H9 (cell line): ENCODE results near the gene ETV6. TPM values are rescaled to one million over a fixed set of nuclear protein-coding genes. Genes with fewer than 3 reads are reported as not detected.

ENCODE experiments used
- DNase-seq: peaks from one replicate; pipeline ENCODE4 v3.0.0-alpha.2; 2017
- H2AFZ ChIP-seq: one replicate; pipeline ENCODE4 v1.6.1; 2013; ENCODE audit warnings: mild to moderate bottlenecking, low read length, control low read depth, moderate library complexity
- H2AK5ac ChIP-seq: 2 replicates; pipeline ENCODE4 v1.6.1; 2013; ENCODE audit warnings: low read length, control low read depth, mixed read lengths; ENCODE audit not compliant: insufficient read length
- H2BK120ac ChIP-seq: one replicate; pipeline ENCODE4 v1.6.1; 2013; ENCODE audit warnings: low read depth, mild to moderate bottlenecking, low read length, control low read depth, inconsistent platforms; ENCODE audit not compliant: poor library complexity, severe bottlenecking
- H2BK12ac ChIP-seq: 2 replicates; pipeline ENCODE4 v1.6.1; 2013; ENCODE audit warnings: low read length, control low read depth, mixed read lengths, low read depth; ENCODE audit not compliant: insufficient read length
- H2BK15ac ChIP-seq: 2 replicates; pipeline ENCODE4 v1.6.1; 2013; ENCODE audit warnings: low read depth, low read length, control low read depth
- H2BK20ac ChIP-seq: one replicate; pipeline ENCODE4 v1.6.1; 2013; ENCODE audit warnings: low read depth, mild to moderate bottlenecking, low read length, control low read depth, inconsistent platforms; ENCODE audit not compliant: poor library complexity, severe bottlenecking
- H2BK5ac ChIP-seq: 2 replicates; pipeline ENCODE4 v1.6.1; 2013; ENCODE audit warnings: low read length, control low read depth, mixed read lengths; ENCODE audit not compliant: insufficient read length
- H3K14ac ChIP-seq: 2 replicates; pipeline ENCODE4 v1.6.1; 2013; ENCODE audit warnings: low read length, control low read depth; ENCODE audit not compliant: insufficient read depth
- H3K18ac ChIP-seq: 2 replicates; pipeline ENCODE4 v1.6.1; 2013; ENCODE audit warnings: low read depth, mild to moderate bottlenecking, mixed read lengths, low read length, control low read depth; ENCODE audit not compliant: insufficient read length
- H3K23ac ChIP-seq: 2 replicates; pipeline ENCODE4 v1.6.1; 2013; ENCODE audit warnings: low read length, control low read depth, mixed read lengths, low read depth; ENCODE audit not compliant: insufficient read length
- H3K23me2 ChIP-seq: 2 replicates; pipeline ENCODE4 v1.6.1; 2013; ENCODE audit warnings: low read depth, mild to moderate bottlenecking, mixed read lengths, low read length, control low read depth; ENCODE audit not compliant: insufficient read length, poor library complexity, severe bottlenecking
- H3K27ac ChIP-seq: 2 replicates; pipeline ENCODE4 v1.5.1; 2013; ENCODE audit warnings: low read length, control low read depth, mixed read lengths, low read depth; ENCODE audit not compliant: insufficient read length
- H3K27me3 ChIP-seq: 2 replicates; pipeline ENCODE4 v1.6.1; 2013; ENCODE audit warnings: low read length, control low read depth, inconsistent platforms; ENCODE audit not compliant: insufficient read depth
- H3K4ac ChIP-seq: 2 replicates; pipeline ENCODE4 v1.6.1; 2013; ENCODE audit warnings: low read depth, mild to moderate bottlenecking, control low read depth, inconsistent platforms, low read length, moderate library complexity
- H3K4me1 ChIP-seq: 2 replicates; pipeline ENCODE4 v1.6.1; 2013; ENCODE audit warnings: low read length, control low read depth, inconsistent platforms; ENCODE audit not compliant: insufficient read depth
- H3K4me2 ChIP-seq: 2 replicates; pipeline ENCODE4 v1.6.1; 2013; ENCODE audit warnings: low read length, control low read depth, mixed read lengths; ENCODE audit not compliant: insufficient read length, insufficient read depth
- H3K56ac ChIP-seq: 2 replicates; pipeline ENCODE4 v1.6.1; 2013; ENCODE audit warnings: low read depth, mild to moderate bottlenecking, mixed read lengths, low read length, control low read depth; ENCODE audit not compliant: insufficient read length
- H3K79me1 ChIP-seq: 2 replicates; pipeline ENCODE4 v1.6.1; 2013; ENCODE audit warnings: low read depth, mild to moderate bottlenecking, moderate library complexity, low read length, control low read depth, inconsistent platforms; ENCODE audit not compliant: insufficient read depth, poor library complexity, severe bottlenecking
- H3K79me2 ChIP-seq: 2 replicates; pipeline ENCODE4 v1.6.1; 2013; ENCODE audit warnings: low read length, control low read depth, inconsistent platforms; ENCODE audit not compliant: insufficient read depth
- H3K9ac ChIP-seq: 2 replicates; pipeline ENCODE4 v1.6.1; 2013; ENCODE audit warnings: low read length, control low read depth, mixed read lengths; ENCODE audit not compliant: insufficient read length; ENCODE audit errors: extremely low read depth
- H3K9me3 ChIP-seq: one replicate; pipeline ENCODE4 v1.6.1; 2013; ENCODE audit warnings: low read depth, low read length, inconsistent platforms; ENCODE audit not compliant: control insufficient read depth
- H3T11ph ChIP-seq: one replicate; pipeline ENCODE4 v1.6.1; 2013; ENCODE audit warnings: mild to moderate bottlenecking, low read length, control low read depth, inconsistent platforms
- H4K20me1 ChIP-seq: one replicate; pipeline ENCODE4 v1.6.1; 2013; ENCODE audit not compliant: control insufficient read depth, insufficient read length, insufficient read depth
- H4K5ac ChIP-seq: 2 replicates; pipeline ENCODE4 v1.6.1; 2013; ENCODE audit warnings: low read depth, mild to moderate bottlenecking, mixed read lengths, low read length, control low read depth; ENCODE audit not compliant: insufficient read length
- H4K8ac ChIP-seq: replicated peaks from 2 replicates; pipeline ENCODE4 v1.6.1; 2013; ENCODE audit warnings: low read length, control low read depth, mixed read lengths, low read depth; ENCODE audit not compliant: insufficient read length
- H4K91ac ChIP-seq: 2 replicates; pipeline ENCODE4 v1.6.1; 2013; ENCODE audit warnings: low read depth, mild to moderate bottlenecking, moderate library complexity, mixed read lengths, low read length, control low read depth; ENCODE audit not compliant: insufficient read length
- H3K27ac Mint-ChIP-seq, 3 experiments: 2 replicates in 2 of 3; 3 replicates in 1 of 3; pipeline ENCODE4 v1.8.0; 2020 to 2021; ENCODE audit warnings: mixed read lengths in 3 of 3, mild to moderate bottlenecking in 1 of 3, moderate library complexity in 1 of 3
- H3K27me3 Mint-ChIP-seq: 2 replicates; pipeline ENCODE4 v1.8.0; 2021; ENCODE audit warnings: low read depth, mild to moderate bottlenecking, moderate library complexity, mixed read lengths
- H3K36me3 Mint-ChIP-seq, 3 experiments: 2 replicates in 2 of 3; 3 replicates in 1 of 3; pipeline ENCODE4 v1.8.0; 2020 to 2021; ENCODE audit warnings: low read depth in 3 of 3, mixed read lengths in 3 of 3; ENCODE audit not compliant: insufficient read depth in 1 of 3
- H3K4me1 Mint-ChIP-seq, 2 experiments: 2 replicates each; pipeline ENCODE4 v1.8.0; 2020; ENCODE audit warnings: mixed read lengths in 2 of 2
- H3K4me3 Mint-ChIP-seq, 2 experiments: 2 replicates in 1 of 2; 3 replicates in 1 of 2; pipeline ENCODE4 v1.8.0; 2020 to 2021; ENCODE audit warnings: mild to moderate bottlenecking in 2 of 2, mixed read lengths in 2 of 2, moderate library complexity in 1 of 2
- H3K9me3 Mint-ChIP-seq, 2 experiments: 2 replicates in 1 of 2; 3 replicates in 1 of 2; pipeline ENCODE4 v1.8.0; 2020; ENCODE audit warnings: mild to moderate bottlenecking in 2 of 2, mixed read lengths in 2 of 2, moderate library complexity in 1 of 2
- WGBS: extraction: QIAGEN DNeasy Blood & Tissue Kit; methylation state at CpG from one replicate; pipeline ENCODE4 v1.1.7; 2013; ENCODE audit warnings: missing lambda C conversion rate, low lambda C conversion rate, mixed read lengths; ENCODE audit not compliant: insufficient read length; ENCODE audit errors: extremely low coverage; 5-methylcytosine and 5-hydroxymethylcytosine counted together
- total RNA-seq: library from RNA; stranded (reverse); gene quantifications from 2 replicates; pipeline ENCODE4 v1.2.1, GENCODE V29; 2021
- TF ChIP-seq, protein P1 (sequence below): fragments of 200-600 bp; sonication (generic); conservative IDR thresholded peaks from 3 replicates; pipeline ENCODE4 v1.8.0; 2021; ENCODE audit warnings: antibody characterized with exemption, mild to moderate bottlenecking

The ETV6 gene
- total RNA-seq, 1 experiment from 2014 or later, result 28.7 TPM

- TF ChIP-seq, protein P1, sequence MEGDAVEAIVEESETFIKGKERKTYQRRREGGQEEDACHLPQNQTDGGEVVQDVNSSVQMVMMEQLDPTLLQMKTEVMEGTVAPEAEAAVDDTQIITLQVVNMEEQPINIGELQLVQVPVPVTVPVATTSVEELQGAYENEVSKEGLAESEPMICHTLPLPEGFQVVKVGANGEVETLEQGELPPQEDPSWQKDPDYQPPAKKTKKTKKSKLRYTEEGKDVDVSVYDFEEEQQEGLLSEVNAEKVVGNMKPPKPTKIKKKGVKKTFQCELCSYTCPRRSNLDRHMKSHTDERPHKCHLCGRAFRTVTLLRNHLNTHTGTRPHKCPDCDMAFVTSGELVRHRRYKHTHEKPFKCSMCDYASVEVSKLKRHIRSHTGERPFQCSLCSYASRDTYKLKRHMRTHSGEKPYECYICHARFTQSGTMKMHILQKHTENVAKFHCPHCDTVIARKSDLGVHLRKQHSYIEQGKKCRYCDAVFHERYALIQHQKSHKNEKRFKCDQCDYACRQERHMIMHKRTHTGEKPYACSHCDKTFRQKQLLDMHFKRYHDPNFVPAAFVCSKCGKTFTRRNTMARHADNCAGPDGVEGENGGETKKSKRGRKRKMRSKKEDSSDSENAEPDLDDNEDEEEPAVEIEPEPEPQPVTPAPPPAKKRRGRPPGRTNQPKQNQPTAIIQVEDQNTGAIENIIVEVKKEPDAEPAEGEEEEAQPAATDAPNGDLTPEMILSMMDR, result no peak
- Histone ChIP-seq H2BK15ac (no peak overlapping the region), H3T11ph (no peak overlapping the region), H3K23me2 (no peaks in the 10 kb centered on the region), H3K27me3 (no peaks in the 10 kb centered on the region), H3K18ac (no peak overlapping the region), H2BK20ac (no peak overlapping the region), H2BK120ac (no peak overlapping the region), H3K23ac (no peak overlapping the region), H3K4ac (no peak overlapping the region), H3K79me1 (no peaks in the 10 kb centered on the region), H3K4me1 (peaks cover 5% of the 10 kb centered on the region; the same call in 1 of the 2 replicates), H3K79me2 (no peaks in the 10 kb centered on the region; the same call in 1 of the 2 replicates), H3K9ac (no peak overlapping the region), H3K14ac (no peak overlapping the region), H2AK5ac (no peak overlapping the region), H2BK5ac (no peak overlapping the region), H4K8ac (no peak overlapping the region), H3K9me3 (no peaks in the 10 kb centered on the region), H2AFZ (no peak overlapping the region), H2BK12ac (no peak overlapping the region), H3K4me2 (no peak overlapping the region), H4K20me1 (no peaks in the 10 kb centered on the region), H4K5ac (no peak overlapping the region), H4K91ac (no peak overlapping the region), H3K56ac (no peak overlapping the region), H3K27ac (no peak overlapping the region)
- peaks cover 27 to 28% of the 10 kb centered on the region in 2 experiments for H3K4me1 Mint-ChIP-seq
- H3K4me3 Mint-ChIP-seq, result no peak overlapping the region
- H3K27me3 Mint-ChIP-seq, result no peaks in the 10 kb centered on the region
- DNase-seq, result no peak
- no peak overlapping the region for H3K27ac Mint-ChIP-seq
- peaks cover 0 to 3% (median 3%) of the 10 kb centered on the region in 3 experiments; a peak in 2 of 7 replicates for H3K36me3 Mint-ChIP-seq
- H3K9me3 Mint-ChIP-seq, result no peaks in the 10 kb centered on the region
- no CpG with 5 or more reads among the region's 7 CpGs for WGBS
These were observed 55.5 kb downstream of the ETV6 start for GRCh38 chr12:11705010-11705409.
